Esophagus (tissue), 2 donors: ENCODE measurements around the gene ARAP2. TPM values are rescaled to one million over a fixed set of nuclear protein-coding genes. Genes with fewer than 3 reads are reported as not detected.
A peak's percentile ranks its signal among the peaks of the same experiment; 100 is the strongest.

Experiments used
- H3K27ac ChIP-seq, 2 donors: one replicate each; pipeline ENCODE4 v1.5.1; 2013; ENCODE audit warnings: low read depth in 2 of 2, mild to moderate bottlenecking in 2 of 2, inconsistent platforms in 1 of 2, low read length in 1 of 2, moderate library complexity in 1 of 2
- H3K27me3 ChIP-seq, 2 donors: one replicate each; pipeline ENCODE4 v1.6.1; 2013; ENCODE audit warnings: low read length in 2 of 2, control low read depth in 1 of 2, mild to moderate bottlenecking in 1 of 2; ENCODE audit not compliant: insufficient read depth in 2 of 2, control insufficient read depth in 1 of 2
- H3K36me3 ChIP-seq, 2 donors: one replicate each; pipeline ENCODE4 v1.6.1; 2013; ENCODE audit warnings: low read length in 1 of 2; ENCODE audit not compliant: control insufficient read depth in 2 of 2, insufficient read depth in 2 of 2
- H3K4me1 ChIP-seq, 2 donors: one replicate each; pipeline ENCODE4 v1.6.1; 2013; ENCODE audit warnings: low read length in 1 of 2; ENCODE audit not compliant: control insufficient read depth in 2 of 2, insufficient read depth in 2 of 2
- H3K4me3 ChIP-seq, 2 donors: one replicate each; pipeline ENCODE4 v1.5.1; 2013; ENCODE audit warnings: low read length in 2 of 2, mild to moderate bottlenecking in 2 of 2, low read depth in 1 of 2, moderate library complexity in 1 of 2
- H3K9me3 ChIP-seq, 2 donors: one replicate each; pipeline ENCODE4 v1.6.1; 2013; ENCODE audit warnings: mild to moderate bottlenecking in 2 of 2, low read depth in 1 of 2, low read length in 1 of 2, moderate library complexity in 1 of 2; ENCODE audit not compliant: control insufficient read depth in 2 of 2, insufficient read depth in 1 of 2
- WGBS, 2 donors: extraction: QIAGEN DNeasy Blood & Tissue Kit; methylation state at CpG; one replicate each; pipeline ENCODE4 v1.1.7; 2013; 5-methylcytosine and 5-hydroxymethylcytosine counted together
- polyA plus RNA-seq, 2 donors: library from polyadenylated mRNA; stranded (reverse); fragments of 200-250 nt; gene quantifications; one replicate each; pipeline ENCODE4 v1.2.3, GENCODE V29; 2013
- donor health status: healthy with polysubstance abuse.
- donor health status: Bipolar disorder and iron deficiency.

Gene ARAP2
- polyA plus RNA-seq, 2 donors, result 7.4 to 7.5 TPM

GRCh38 chr4:36241771-36242170 is 2.5 kb downstream of the ARAP2 start:
- H3K27ac ChIP-seq, result no peak overlapping the region

GRCh38 chr4:36237366-36238313 is 6.7 kb downstream of the ARAP2 start:
- Histone ChIP-seq H3K27me3 (no peaks in the 10 kb centered on the region), H3K4me1 (peaks cover 0 to 4% of the 10 kb centered on the region in 2 donors), H3K4me3 (peak overlapping the region in 1 of 2 donors; percentile 18), H3K9me3 (peaks cover 0 to 3% of the 10 kb centered on the region in 2 donors), H3K36me3 (no peaks in the 10 kb centered on the region), H3K27ac (no peak overlapping the region)
- 82 to 85% methylated on average over 4 of the region's 4 CpGs for whole genome bisulfite sequencing, 2 donors

More at GRCh38 chr4:36241771-36242170, 2.5 kb downstream of the ARAP2 start:
- Histone ChIP-seq H3K27me3 (no peaks in the 10 kb centered on the region), H3K4me1 (no peaks in the 10 kb centered on the region), H3K36me3 (no peaks in the 10 kb centered on the region), H3K4me3 (peak overlapping the region in 1 of 2 donors; percentile 77), H3K9me3 (peaks cover 0 to 3% of the 10 kb centered on the region in 2 donors)
- 16 to 26% methylated on average over 2 of the region's 2 CpGs for WGBS, 2 donors

GRCh38 chr4:36236159-36236558 is 8.2 kb downstream of the ARAP2 start:
- WGBS, 2 donors, result 90 to 96% methylated on average over 2 of the region's 2 CpGs
- Histone ChIP-seq H3K27ac (no peak overlapping the region), H3K4me1 (peaks cover 0 to 4% of the 10 kb centered on the region in 2 donors), H3K36me3 (no peaks in the 10 kb centered on the region), H3K4me3 (no peak overlapping the region), H3K9me3 (peaks cover 0 to 3% of the 10 kb centered on the region in 2 donors), H3K27me3 (no peaks in the 10 kb centered on the region)

GRCh38 chr4:36235306-36235705 is 9.0 kb downstream of the ARAP2 start:
- H3K27ac ChIP-seq, result no peak overlapping the region
- H3K9me3 ChIP-seq, result peaks cover 0 to 3% of the 10 kb centered on the region in 2 donors
- WGBS, 2 donors, result 57 to 60% methylated on average over 3 of the region's 3 CpGs
- H3K4me1 ChIP-seq, result peaks cover 0 to 4% of the 10 kb centered on the region in 2 donors
- H3K36me3 ChIP-seq, result no peaks in the 10 kb centered on the region
- H3K27me3 ChIP-seq, result no peaks in the 10 kb centered on the region
- H3K4me3 ChIP-seq, result no peak overlapping the region

GRCh38 chr4:36233567-36234266 is 10.6 kb downstream of the ARAP2 start:
- H3K9me3 ChIP-seq, result peaks cover 0 to 3% of the 10 kb centered on the region in 2 donors
- H3K27me3 ChIP-seq, result no peaks in the 10 kb centered on the region
- H3K4me3 ChIP-seq, result no peak overlapping the region
- H3K36me3 ChIP-seq, result no peaks in the 10 kb centered on the region
- peaks cover 0 to 4% of the 10 kb centered on the region in 2 donors for H3K4me1 ChIP-seq
- 86 to 87% methylated on average over 10 of the region's 10 CpGs for WGBS, 2 donors
- no peak overlapping the region for H3K27ac ChIP-seq

DNA sequence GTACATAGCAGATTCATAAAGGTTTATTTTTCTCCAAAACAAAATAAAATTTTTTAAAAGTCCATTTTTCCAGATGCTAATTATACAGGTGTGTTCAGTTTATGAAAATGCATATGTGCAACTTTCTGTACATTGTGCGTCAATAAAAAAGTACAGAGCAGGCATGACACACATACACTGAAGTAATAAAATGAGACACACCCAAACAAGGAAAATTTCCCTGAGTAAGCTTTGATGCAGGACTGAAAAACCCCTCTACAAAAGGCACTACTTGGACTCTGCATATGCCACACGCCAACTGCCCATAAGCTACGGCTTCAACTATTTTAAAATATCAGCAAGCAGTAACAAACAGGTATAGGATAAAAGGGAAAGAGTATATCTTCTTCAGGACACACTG is 13.8 kb downstream of the ARAP2 start:
- Histone ChIP-seq H3K27ac (no peak overlapping the region), H3K4me3 (no peak overlapping the region), H3K4me1 (peaks cover 0 to 4% of the 10 kb centered on the region in 2 donors), H3K27me3 (no peaks in the 10 kb centered on the region), H3K9me3 (no peaks in the 10 kb centered on the region), H3K36me3 (no peaks in the 10 kb centered on the region)
- WGBS, 2 donors, result 71 to 86% methylated on average over 3 of the region's 3 CpGs

- Histone ChIP-seq H3K9me3 (no peaks in the 10 kb centered on the region), H3K27ac (no peak overlapping the region), H3K4me1 (no peaks in the 10 kb centered on the region), H3K4me3 (no peak overlapping the region), H3K27me3 (no peaks in the 10 kb centered on the region), H3K36me3 (no peaks in the 10 kb centered on the region)
- 83 to 87% methylated on average over 5 of the region's 5 CpGs for WGBS, 2 donors
Observed at GRCh38 chr4:36227913-36228312, 16.4 kb downstream of the ARAP2 start.

GRCh38 chr4:36226430-36227227 is 17.7 kb downstream of the ARAP2 start:
- WGBS, 2 donors, result 69 to 73% methylated on average over 2 of the region's 2 CpGs
- no peak overlapping the region for H3K27ac ChIP-seq
- no peaks in the 10 kb centered on the region for H3K27me3 ChIP-seq
- no peak overlapping the region for H3K4me3 ChIP-seq
- H3K4me1 ChIP-seq, result no peaks in the 10 kb centered on the region
- no peaks in the 10 kb centered on the region for H3K9me3 ChIP-seq
- no peaks in the 10 kb centered on the region for H3K36me3 ChIP-seq
